Progenitor cell of endocrine pancreas (in vitro differentiated cells): ENCODE data around the gene ASCL2. TPM values are rescaled to one million over a fixed set of nuclear protein-coding genes. Genes with fewer than 3 reads are reported as not detected.

Source experiments
- DNase-seq: peaks from one replicate; pipeline ENCODE4 v3.0.0; 2021; ENCODE audit warnings: low spot score; ENCODE audit not compliant: unreplicated experiment
- H3K27ac Mint-ChIP-seq: 2 replicates; pipeline ENCODE4 v1.8.0; 2021; ENCODE audit warnings: mild to moderate bottlenecking, moderate library complexity, mixed read lengths
- H3K27me3 Mint-ChIP-seq: 2 replicates; pipeline ENCODE4 v1.8.0; 2021; ENCODE audit warnings: mixed read lengths
- H3K36me3 Mint-ChIP-seq: 2 replicates; pipeline ENCODE4 v1.8.0; 2022; ENCODE audit warnings: mixed read lengths; ENCODE audit not compliant: insufficient read depth
- H3K4me1 Mint-ChIP-seq: 2 replicates; pipeline ENCODE4 v1.8.0; 2021; ENCODE audit warnings: low read depth, mixed read lengths
- H3K4me3 Mint-ChIP-seq: 2 replicates; pipeline ENCODE4 v1.8.0; 2021; ENCODE audit warnings: low read depth, mild to moderate bottlenecking, moderate library complexity, mixed read lengths
- H3K9me3 Mint-ChIP-seq: 2 replicates; pipeline ENCODE4 v1.8.0; 2021; ENCODE audit warnings: low read depth, mixed read lengths
- CTCF ChIP-seq: fragments of 200-600 bp; sonication (generic); IDR thresholded peaks from one replicate; pipeline ENCODE4 v1.5.0; 2021; ENCODE audit warnings: antibody characterized with exemption, mild to moderate bottlenecking; ENCODE audit not compliant: unreplicated experiment
- total RNA-seq: library from RNA; stranded (reverse); gene quantifications from 2 replicates; pipeline ENCODE4 v1.2.1, GENCODE V29; 2021

Gene ASCL2
- total RNA-seq, 1 donor from 2014 or later: 2.4 TPM

GRCh38 chr11:2293984-2294925 lies 23.9 kb upstream of the ASCL2 start:
- peaks cover 56% of the 10 kb centered on the region for H3K27me3 Mint-ChIP-seq
- H3K4me3 Mint-ChIP-seq: no peak overlapping the region
- DNase-seq: no peak
- peaks cover 5% of the 10 kb centered on the region for H3K4me1 Mint-ChIP-seq
- no peak overlapping the region for H3K27ac Mint-ChIP-seq
- no peaks in the 10 kb centered on the region for H3K9me3 Mint-ChIP-seq
- no peak for TF ChIP-seq CTCF
- no peaks in the 10 kb centered on the region for H3K36me3 Mint-ChIP-seq

GRCh38 chr11:2293531-2293971 lies 23.2 kb upstream of the ASCL2 start:
- Mint-ChIP-seq H3K36me3 (no peaks in the 10 kb centered on the region), H3K4me1 (peaks cover 6% of the 10 kb centered on the region), H3K4me3 (no peak overlapping the region), H3K27me3 (peaks cover 61% of the 10 kb centered on the region), H3K9me3 (no peaks in the 10 kb centered on the region), H3K27ac (no peak overlapping the region)
- no peak for TF ChIP-seq CTCF
- DNase-seq: no peak

GRCh38 chr11:2290351-2290841 lies 20.0 kb upstream of the ASCL2 start:
- peaks cover 9% of the 10 kb centered on the region for H3K4me1 Mint-ChIP-seq
- DNase-seq: no peak
- no peak for TF ChIP-seq CTCF
- no peaks in the 10 kb centered on the region for H3K9me3 Mint-ChIP-seq
- H3K4me3 Mint-ChIP-seq: no peak overlapping the region
- peaks cover 71% of the 10 kb centered on the region for H3K27me3 Mint-ChIP-seq
- H3K36me3 Mint-ChIP-seq: no peaks in the 10 kb centered on the region
- no peak overlapping the region for H3K27ac Mint-ChIP-seq

GRCh38 chr11:2289859-2290258 lies 19.5 kb upstream of the ASCL2 start:
- no peaks in the 10 kb centered on the region for H3K36me3 Mint-ChIP-seq
- no peak overlapping the region for H3K27ac Mint-ChIP-seq
- no peaks in the 10 kb centered on the region for H3K9me3 Mint-ChIP-seq
- no peak overlapping the region for H3K4me3 Mint-ChIP-seq
- no peak for DNase-seq
- H3K4me1 Mint-ChIP-seq: peaks cover 9% of the 10 kb centered on the region
- H3K27me3 Mint-ChIP-seq: peaks cover 71% of the 10 kb centered on the region
- no peak for TF ChIP-seq CTCF

- Mint-ChIP-seq H3K4me1 (peaks cover 9% of the 10 kb centered on the region), H3K27ac (no peak overlapping the region), H3K36me3 (no peaks in the 10 kb centered on the region), H3K27me3 (peaks cover 71% of the 10 kb centered on the region), H3K9me3 (no peaks in the 10 kb centered on the region), H3K4me3 (no peak overlapping the region)
- DNase-seq: no peak
- TF ChIP-seq CTCF: no peak
Measured at GRCh38 chr11:2289350-2289749, 19.0 kb upstream of the ASCL2 start.
